GM12873 (cell line): ENCODE measurements around the gene TROAP.

Experiments
- CTCF ChIP-seq: IDR thresholded peaks from 2 replicates; pipeline ENCODE4 v1.5.1; 2012; ENCODE audit warnings: low read depth, mild to moderate bottlenecking, moderate library complexity, low read length, control low read depth; ENCODE audit not compliant: insufficient read depth; ENCODE audit errors: missing control alignments

TROAP gene

GRCh38 chr12:49330631-49331379, 7.8 kb downstream of the TROAP start:
- TF ChIP-seq CTCF, result no peak

- TF ChIP-seq CTCF, result peak; percentile 58
These were observed 8.5 kb downstream of the TROAP start for GRCh38 chr12:49331380-49332222.

GRCh38 chr12:49332441-49332861, 9.4 kb downstream of the TROAP start:
- no peak for TF ChIP-seq CTCF

GRCh38 chr12:49332891-49333371, 9.9 kb downstream of the TROAP start:
- no peak for TF ChIP-seq CTCF

GRCh38 chr12:49334226-49334625, 11.2 kb downstream of the TROAP start:
- no peak for TF ChIP-seq CTCF

- no peak for TF ChIP-seq CTCF
These were observed 11.6 kb downstream of the TROAP start for GRCh38 chr12:49334681-49335080.
